Calu3 (cell line): ENCODE results near the gene TMEM98. TPM values are rescaled to one million over a fixed set of nuclear protein-coding genes. Genes with fewer than 3 reads are reported as not detected.

Experiments
- BruUV-seq: library from RNA; stranded (reverse); fragments of 400-500 nt; replicated peaks from 2 replicates; lab custom pipeline; 2021; lab: Mats Ljungman, UMichigan
- CTCF ChIA-PET: fragments of 300-600 bp; sonication (Branson Sonifier 250); formaldehyde crosslinking; loops from one replicate; lab custom pipeline; 2022; ENCODE audit warnings: antibody characterized with exemption; lab: Charles Lee
- DNase-seq: peaks from one replicate; pipeline ENCODE4 v3.0.0; 2022
- H3K27ac Mint-ChIP-seq: one replicate; pipeline ENCODE4 v1.8.0; 2022; ENCODE audit warnings: mixed read lengths; ENCODE audit not compliant: unreplicated experiment
- H3K27me3 Mint-ChIP-seq: one replicate; pipeline ENCODE4 v1.8.0; 2022; ENCODE audit warnings: mixed read lengths; ENCODE audit not compliant: unreplicated experiment
- H3K36me3 Mint-ChIP-seq: one replicate; pipeline ENCODE4 v1.8.0; 2022; ENCODE audit warnings: mild to moderate bottlenecking, moderate library complexity, mixed read lengths; ENCODE audit not compliant: insufficient read depth, unreplicated experiment
- H3K4me1 Mint-ChIP-seq: one replicate; pipeline ENCODE4 v1.8.0; 2022; ENCODE audit warnings: mild to moderate bottlenecking, low read depth, mixed read lengths; ENCODE audit not compliant: unreplicated experiment
- H3K4me3 Mint-ChIP-seq: one replicate; pipeline ENCODE4 v1.8.0; 2022; ENCODE audit warnings: mild to moderate bottlenecking, low read depth, moderate library complexity, mixed read lengths; ENCODE audit not compliant: unreplicated experiment
- H3K9me3 Mint-ChIP-seq: one replicate; pipeline ENCODE4 v1.8.0; 2022; ENCODE audit warnings: low read depth, mixed read lengths; ENCODE audit not compliant: unreplicated experiment
- intact Hi-C: fragments of 100-400 bp; cut with micrococcal nuclease; formaldehyde crosslinking; loops from one replicate; pipeline ENCODE4 v1.10.0; 2022; ENCODE audit not compliant: unreplicated experiment
- total RNA-seq: library from RNA; stranded (reverse); gene quantifications from 2 replicates; pipeline ENCODE4 v1.2.3, GENCODE V29; 2022
- TF ChIP-seq, protein P1 (sequence below): fragments of 200-600 bp; IDR thresholded peaks from one replicate; pipeline ENCODE4 v1.8.0; 2022; ENCODE audit warnings: antibody characterized with exemption; ENCODE audit not compliant: unreplicated experiment

The TMEM98 gene
- total RNA-seq, 1 experiment from 2014 or later: 2.1 TPM

DNA sequence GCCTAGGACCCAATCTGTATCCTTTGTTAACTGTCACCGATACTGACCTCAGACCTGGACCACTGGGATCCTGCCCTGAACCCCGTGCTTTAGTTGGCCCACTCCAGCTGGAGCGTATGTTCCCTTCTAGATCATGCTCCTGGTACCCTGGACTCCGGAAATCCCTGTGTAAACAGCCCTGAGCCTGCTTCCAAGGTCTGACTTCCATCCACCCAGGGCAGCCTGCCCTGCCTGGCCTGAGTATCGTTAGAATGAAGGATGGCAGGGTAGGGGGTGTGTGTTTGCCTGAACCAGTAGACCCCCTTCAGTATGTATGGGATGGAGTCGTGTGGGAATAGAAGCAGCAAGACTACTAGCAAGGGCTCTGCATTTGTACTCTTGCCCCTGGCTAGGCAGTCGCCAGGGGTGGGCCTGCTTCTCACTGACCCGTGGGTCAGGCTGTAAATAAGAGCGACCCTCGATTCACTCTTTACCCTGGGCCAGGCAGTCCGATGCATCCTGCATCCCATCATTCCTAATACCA lies 691 bp upstream of the TMEM98 start:
- no peak for DNase-seq
- Mint-ChIP-seq H3K27ac (no peak overlapping the region), H3K27me3 (peaks cover 7% of the 10 kb centered on the region), H3K4me1 (no peaks in the 10 kb centered on the region), H3K9me3 (no peaks in the 10 kb centered on the region), H3K4me3 (no peak overlapping the region), H3K36me3 (no peaks in the 10 kb centered on the region)
- CTCF ChIA-PET: interaction anchor here (1.6 kb wide), 1 partner anchor 9 kb away, joined by 6 read pairs; no protein-coding TSS in a partner anchor
- intact Hi-C loops: no loop called here
- TF ChIP-seq, protein P1, sequence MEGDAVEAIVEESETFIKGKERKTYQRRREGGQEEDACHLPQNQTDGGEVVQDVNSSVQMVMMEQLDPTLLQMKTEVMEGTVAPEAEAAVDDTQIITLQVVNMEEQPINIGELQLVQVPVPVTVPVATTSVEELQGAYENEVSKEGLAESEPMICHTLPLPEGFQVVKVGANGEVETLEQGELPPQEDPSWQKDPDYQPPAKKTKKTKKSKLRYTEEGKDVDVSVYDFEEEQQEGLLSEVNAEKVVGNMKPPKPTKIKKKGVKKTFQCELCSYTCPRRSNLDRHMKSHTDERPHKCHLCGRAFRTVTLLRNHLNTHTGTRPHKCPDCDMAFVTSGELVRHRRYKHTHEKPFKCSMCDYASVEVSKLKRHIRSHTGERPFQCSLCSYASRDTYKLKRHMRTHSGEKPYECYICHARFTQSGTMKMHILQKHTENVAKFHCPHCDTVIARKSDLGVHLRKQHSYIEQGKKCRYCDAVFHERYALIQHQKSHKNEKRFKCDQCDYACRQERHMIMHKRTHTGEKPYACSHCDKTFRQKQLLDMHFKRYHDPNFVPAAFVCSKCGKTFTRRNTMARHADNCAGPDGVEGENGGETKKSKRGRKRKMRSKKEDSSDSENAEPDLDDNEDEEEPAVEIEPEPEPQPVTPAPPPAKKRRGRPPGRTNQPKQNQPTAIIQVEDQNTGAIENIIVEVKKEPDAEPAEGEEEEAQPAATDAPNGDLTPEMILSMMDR: no peak
- no TSS peak for BruUV-seq

DNA sequence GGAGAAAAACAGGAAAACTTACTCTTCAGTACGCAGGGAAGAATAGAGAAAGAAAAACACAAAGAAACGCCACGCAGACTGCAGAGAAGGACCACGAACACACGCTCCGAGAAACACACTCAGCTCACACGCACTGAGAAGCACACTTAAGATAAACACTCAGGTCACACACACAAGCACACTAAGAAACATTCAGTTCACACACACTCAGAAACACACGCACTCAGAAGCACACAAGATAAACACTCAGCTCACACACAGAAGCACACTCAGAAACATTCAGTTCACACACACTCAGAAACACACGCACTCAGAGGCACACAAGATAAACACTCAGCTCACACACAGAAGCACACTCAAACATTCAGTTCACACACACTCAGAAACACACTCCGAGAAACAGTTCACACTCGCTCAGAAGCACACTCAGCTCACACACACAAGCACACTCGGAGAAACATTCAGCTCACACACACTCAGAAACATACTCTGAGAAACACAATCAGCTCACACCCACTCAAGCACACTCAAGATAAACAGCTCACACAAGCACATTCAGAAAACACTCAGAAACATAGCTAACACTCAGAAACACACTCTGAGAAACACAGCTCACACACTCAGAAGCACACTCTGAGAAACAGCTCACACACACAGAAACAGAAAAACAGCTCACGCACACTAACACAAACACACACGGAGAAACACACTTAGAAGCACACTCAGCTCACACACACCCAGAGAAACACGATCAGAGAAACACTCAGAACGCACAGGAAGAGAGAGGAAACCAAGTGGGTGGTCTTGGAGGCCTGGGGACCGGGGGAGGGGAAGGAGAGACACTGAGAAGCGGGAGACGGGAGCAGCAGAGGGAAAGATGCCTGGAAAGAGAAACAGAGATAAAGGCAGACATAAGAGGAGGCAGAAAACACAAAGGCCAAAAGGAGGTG lies 908 bp downstream of the TMEM98 start:
- H3K36me3 Mint-ChIP-seq: no peaks in the 10 kb centered on the region
- no peak overlapping the region for H3K4me3 Mint-ChIP-seq
- CTCF ChIA-PET: interaction anchor here (1.4 to 1.6 kb wide), 2 partner anchors 8 to 16 kb away, joined by 3 to 6 read pairs; no protein-coding TSS in a partner anchor

DNA sequence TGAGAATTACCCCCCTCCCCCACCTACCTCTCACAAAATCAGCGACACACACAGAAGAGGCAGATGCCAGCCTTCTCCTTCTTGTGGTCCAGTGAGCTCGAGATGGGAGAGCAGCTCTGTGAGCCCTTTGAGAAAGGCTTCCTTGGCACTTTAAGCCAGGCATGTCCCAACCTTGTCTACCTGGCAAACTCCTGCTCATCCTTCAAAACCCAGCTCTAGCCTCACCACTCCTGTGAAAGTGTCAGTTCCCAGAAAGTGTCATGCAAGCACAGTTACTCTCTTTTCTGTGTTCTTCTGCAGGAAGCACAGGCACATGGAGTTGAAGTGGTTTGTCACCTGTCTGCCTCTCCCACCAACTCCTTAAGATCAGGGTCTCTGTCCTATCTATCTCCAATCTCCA lies 1.6 kb downstream of the TMEM98 start:
- BruUV-seq: no TSS peak
- intact Hi-C loops: no loop called here
- Mint-ChIP-seq H3K36me3 (no peaks in the 10 kb centered on the region), H3K4me1 (peaks cover 11% of the 10 kb centered on the region), H3K27me3 (peaks cover 7% of the 10 kb centered on the region), H3K9me3 (no peaks in the 10 kb centered on the region), H3K27ac (no peak overlapping the region), H3K4me3 (no peak overlapping the region)
- TF ChIP-seq, protein P1: no peak
- CTCF ChIA-PET: interaction anchor here (1.4 kb wide), 1 partner anchor 17 kb away, joined by 3 read pairs; no protein-coding TSS in a partner anchor
- no peak for DNase-seq

More for the DNA sequence above, 908 bp downstream of the TMEM98 start:
- Mint-ChIP-seq H3K27me3 (peaks cover 7% of the 10 kb centered on the region), H3K9me3 (no peaks in the 10 kb centered on the region), H3K27ac (no peak overlapping the region), H3K4me1 (peaks cover 6% of the 10 kb centered on the region)
- no TSS peak for BruUV-seq
- intact Hi-C loops: no loop called here
- TF ChIP-seq, protein P1: no peak
- DNase-seq: no peak

DNA sequence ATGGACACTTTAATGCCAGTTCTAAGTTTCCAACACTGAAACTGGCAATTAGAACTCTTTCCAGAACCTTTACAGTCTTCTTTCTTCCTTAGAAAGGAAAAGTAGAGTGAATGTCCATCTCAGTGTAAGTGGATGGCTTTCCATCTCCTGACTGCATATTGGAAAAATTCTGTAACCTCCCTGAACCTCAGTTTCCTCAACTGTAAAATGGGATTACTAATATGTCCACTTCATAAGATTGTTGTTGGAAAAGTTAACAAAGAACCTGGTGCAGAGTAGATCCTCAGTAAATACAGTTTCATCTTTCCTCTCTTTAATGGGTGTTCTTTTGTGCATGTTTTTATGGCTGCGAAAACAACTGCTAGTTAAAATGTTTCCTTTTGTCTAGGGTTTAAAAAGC lies 2.6 kb downstream of the TMEM98 start:
- H3K36me3 Mint-ChIP-seq: no peaks in the 10 kb centered on the region
- H3K4me3 Mint-ChIP-seq: no peak overlapping the region
- H3K4me1 Mint-ChIP-seq: peaks cover 11% of the 10 kb centered on the region
- CTCF ChIA-PET: no interaction called here
- DNase-seq: no peak
- no TSS peak for BruUV-seq
- H3K27me3 Mint-ChIP-seq: no peaks in the 10 kb centered on the region
- TF ChIP-seq, protein P1: no peak
- H3K9me3 Mint-ChIP-seq: no peaks in the 10 kb centered on the region
- intact Hi-C loops: no loop called here
- no peak overlapping the region for H3K27ac Mint-ChIP-seq
